ENCODE results near the gene BANF1. TPM values are rescaled to one million over a fixed set of nuclear protein-coding genes. Genes with fewer than 3 reads are reported as not detected.
A peak's percentile ranks its signal among the peaks of the same experiment; 100 is the strongest.

The BANF1 gene
- total and polyA plus RNA-seq, 2 donors (not counting 1 experiment from before 2014, with no cell fraction given): 74.3 to 99.3 TPM

GRCh38 chr11:66006891-66007176 lies 4.5 kb downstream of the BANF1 start:
- no peak overlapping the region for H3K4me3 Mint-ChIP-seq
- peaks cover 0 to 23% of the 10 kb centered on the region in 2 experiments for H3K36me3 ChIP-seq (replicated peaks in 1 of 2; ENCODE audit: control extremely low read depth in 1 of 2, control insufficient read depth in 1 of 2, extremely low read depth in 1 of 2, insufficient read depth in 2 of 2, low read length in 1 of 2)
- POLR2A ChIA-PET: no interaction called here
- peaks cover 28% of the 10 kb centered on the region for H4K20me1 ChIP-seq (ENCODE audit: control insufficient read depth, insufficient read depth, low read length, poor library complexity, severe bottlenecking)
- peaks cover 21% of the 10 kb centered on the region for H3K4me1 Mint-ChIP-seq
- no peak overlapping the region for H3K4me3 ChIP-seq (ENCODE audit: control extremely low read depth in 1 of 5, extremely low read depth in 1 of 5, insufficient read depth in 1 of 5, low read depth in 2 of 5, low read length in 4 of 5)
- H3K27me3 ChIP-seq (replicated peaks in 1 of 4; ENCODE audit: control extremely low read depth in 1 of 4, control insufficient read depth in 3 of 4, insufficient read depth in 4 of 4, low read length in 3 of 4): peaks cover 0 to 7% (median 6%) of the 10 kb centered on the region in 4 experiments
- ATAC-seq (ENCODE audit: low read depth) (no peak), DNase-seq (peak; percentile 24)
- peaks cover 0 to 3% (median 0%) of the 10 kb centered on the region in 3 donors for H3K9me3 ChIP-seq (ENCODE audit: control extremely low read depth in 1 of 3, control insufficient read depth in 2 of 3, insufficient read depth in 1 of 3, low read length in 2 of 3)
- intact Hi-C loops (cut with micrococcal nuclease): no loop called here
- no peak overlapping the region for H3K4me2 ChIP-seq (replicated peaks; ENCODE audit: low read depth, low read length, poor library complexity, severe bottlenecking)
- 100% methylated on average over 3 of the region's 4 CpGs for WGBS (ENCODE audit: insufficient coverage)
- TF ChIP-seq CTCF (IDR thresholded peaks at IDR 0.05) (no peak), EZH2 (IDR thresholded peaks at IDR 0.05; ENCODE audit: borderline replicate concordance, insufficient read depth, low read depth, low read length, poor library complexity, severe bottlenecking) (no peak)
- CTCF ChIA-PET: interaction anchor here (1.6 kb wide), 1 partner anchor 38 kb away, joined by 4 read pairs; no protein-coding TSS in a partner anchor
- H3K9me3 Mint-ChIP-seq (ENCODE audit: insufficient read depth): no peaks in the 10 kb centered on the region
- H3K27ac ChIP-seq (ENCODE audit: low read length in 2 of 2): no peak overlapping the region
- no peak overlapping the region for H2AFZ ChIP-seq (ENCODE audit: insufficient read depth, low read depth, low read length, poor library complexity, severe bottlenecking)
- H3K9ac ChIP-seq (ENCODE audit: low read length): no peak overlapping the region
- H3K27me3 Mint-ChIP-seq: peaks cover 6% of the 10 kb centered on the region
- H3K4me1 ChIP-seq (ENCODE audit: control insufficient read depth in 2 of 2, insufficient read depth in 2 of 2, low read length in 2 of 2): peaks cover 13% of the 10 kb centered on the region in 2 donors
- no peak overlapping the region for H3K27ac Mint-ChIP-seq
- peaks cover 22% of the 10 kb centered on the region for H3K79me2 ChIP-seq (ENCODE audit: control insufficient read depth, insufficient read depth, low read length)

GRCh38 chr11:66007201-66007634 lies 4.9 kb downstream of the BANF1 start:
- Histone ChIP-seq H3K79me2 (ENCODE audit: control insufficient read depth, insufficient read depth, low read length) (peaks cover 22% of the 10 kb centered on the region), H3K9ac (ENCODE audit: low read length) (no peak overlapping the region), H3K4me2 (replicated peaks; ENCODE audit: low read depth, low read length, poor library complexity, severe bottlenecking) (no peak overlapping the region), H3K4me3 (ENCODE audit: control extremely low read depth in 1 of 5, extremely low read depth in 1 of 5, insufficient read depth in 1 of 5, low read depth in 2 of 5, low read length in 4 of 5) (no peak overlapping the region), H2AFZ (ENCODE audit: insufficient read depth, low read depth, low read length, poor library complexity, severe bottlenecking) (no peak overlapping the region), H4K20me1 (ENCODE audit: control insufficient read depth, insufficient read depth, low read length, poor library complexity, severe bottlenecking) (peaks cover 28% of the 10 kb centered on the region), H3K27ac (ENCODE audit: low read length in 2 of 2) (no peak overlapping the region), H3K27me3 (replicated peaks in 1 of 4; ENCODE audit: control extremely low read depth in 1 of 4, control insufficient read depth in 3 of 4, insufficient read depth in 4 of 4, low read length in 3 of 4) (peaks cover 0 to 11% (median 7%) of the 10 kb centered on the region in 4 experiments), H3K9me3 (ENCODE audit: control extremely low read depth in 1 of 3, control insufficient read depth in 2 of 3, insufficient read depth in 1 of 3, low read length in 2 of 3) (peaks cover 0 to 3% (median 0%) of the 10 kb centered on the region in 3 donors), H3K4me1 (ENCODE audit: control insufficient read depth in 2 of 2, insufficient read depth in 2 of 2, low read length in 2 of 2) (peaks cover 17% of the 10 kb centered on the region in 2 donors), H3K36me3 (replicated peaks in 1 of 2; ENCODE audit: control extremely low read depth in 1 of 2, control insufficient read depth in 1 of 2, extremely low read depth in 1 of 2, insufficient read depth in 2 of 2, low read length in 1 of 2) (peaks cover 0 to 23% of the 10 kb centered on the region in 2 experiments)
- H3K4me1 Mint-ChIP-seq: peaks cover 17% of the 10 kb centered on the region
- WGBS (ENCODE audit: insufficient coverage): 87% methylated on average over 5 of the region's 5 CpGs
- H3K9me3 Mint-ChIP-seq (ENCODE audit: insufficient read depth): no peaks in the 10 kb centered on the region
- intact Hi-C loops (cut with micrococcal nuclease): no loop called here
- H3K4me3 Mint-ChIP-seq: no peak overlapping the region
- peaks cover 6% of the 10 kb centered on the region for H3K27me3 Mint-ChIP-seq
- no peak for ATAC-seq (ENCODE audit: low read depth)
- no peak overlapping the region for H3K27ac Mint-ChIP-seq
- no peak for DNase-seq
- ChIA-PET POLR2A (no interaction called here), CTCF (interaction anchor here (1.6 kb wide), 1 partner anchor 38 kb away, joined by 4 read pairs; no protein-coding TSS in a partner anchor)
- TF ChIP-seq CTCF (IDR thresholded peaks at IDR 0.05): no peak
- TF ChIP-seq EZH2 (IDR thresholded peaks at IDR 0.05; ENCODE audit: borderline replicate concordance, insufficient read depth, low read depth, low read length, poor library complexity, severe bottlenecking): no peak
